Inflammatory macrophage treated with lipopolysaccharide for 4 hours (primary cell): ENCODE data around the gene AKR1C1.
A peak's percentile ranks its signal among the peaks of the same experiment; 100 is the strongest.
"Not testable (repeated sequence)": the region's sequence is repeated elsewhere in the genome, so short reads cannot be mapped to it uniquely, and the experiment has no call there.

Source experiments
- DNase-seq: peaks from one replicate; pipeline ENCODE4 v3.0.0-alpha.2; 2020

AKR1C1 gene

GRCh38 chr10:4947635-4948596 lies 15.3 kb upstream of the AKR1C1 start:
- peak; percentile 44 for DNase-seq

GRCh38 chr10:4951512-4952162 lies 11.6 kb upstream of the AKR1C1 start:
- DNase-seq: not testable (repeated sequence)

- DNase-seq: no peak
Observed at GRCh38 chr10:4953405-4953804, 9.8 kb upstream of the AKR1C1 start.

GRCh38 chr10:4956088-4956487 lies 7.1 kb upstream of the AKR1C1 start:
- DNase-seq: not testable (repeated sequence)

- DNase-seq: not testable (repeated sequence)
Observed at GRCh38 chr10:4956955-4957645, 6.1 kb upstream of the AKR1C1 start.

- not testable (repeated sequence) for DNase-seq
Observed at GRCh38 chr10:4961558-4961957, 1.7 kb upstream of the AKR1C1 start.

- DNase-seq: not testable (repeated sequence)
Observed at GRCh38 chr10:4962308-4962707, 907 bp upstream of the AKR1C1 start.

- not testable (repeated sequence) for DNase-seq
Observed at GRCh38 chr10:4963815-4964154, 570 bp downstream of the AKR1C1 start.

GRCh38 chr10:4965763-4966162 lies 2.5 kb downstream of the AKR1C1 start:
- DNase-seq: not testable (repeated sequence)

GRCh38 chr10:4967189-4967588 lies 4.0 kb downstream of the AKR1C1 start:
- not testable (repeated sequence) for DNase-seq

GRCh38 chr10:4969289-4969688 lies 6.1 kb downstream of the AKR1C1 start:
- not testable (repeated sequence) for DNase-seq

- DNase-seq: not testable (repeated sequence)
Observed at GRCh38 chr10:4970362-4970761, 7.1 kb downstream of the AKR1C1 start.

- not testable (repeated sequence) for DNase-seq
Observed at GRCh38 chr10:4972369-4973142, 9.3 kb downstream of the AKR1C1 start.

GRCh38 chr10:4973294-4973693 lies 10.1 kb downstream of the AKR1C1 start:
- not testable (repeated sequence) for DNase-seq

GRCh38 chr10:4974400-4974799 lies 11.2 kb downstream of the AKR1C1 start:
- DNase-seq: not testable (repeated sequence)

- DNase-seq: no peak
Observed at GRCh38 chr10:4977025-4977424, 13.8 kb downstream of the AKR1C1 start.

- no peak for DNase-seq
Observed at GRCh38 chr10:4978870-4979269, 15.7 kb downstream of the AKR1C1 start.

- no peak for DNase-seq
Observed at GRCh38 chr10:4980793-4981192, 17.6 kb downstream of the AKR1C1 start.

- no peak for DNase-seq
Observed at GRCh38 chr10:4981722-4982471, 18.7 kb downstream of the AKR1C1 start.

- no peak for DNase-seq
Observed at GRCh38 chr10:4982764-4983226, 19.6 kb downstream of the AKR1C1 start.

GRCh38 chr10:4983615-4984216 lies 20.5 kb downstream of the AKR1C1 start:
- no peak for DNase-seq
